Measurements from ENCODE around the gene SOX5. TPM values are rescaled to one million over a fixed set of nuclear protein-coding genes. Genes with fewer than 3 reads are reported as not detected.

The SOX5 gene
- total and polyA plus RNA-seq, 9 of the 15 experiments (the other 6 are each of a cell fraction or from before 2014, with no cell fraction given) = 8.3 to 16.5 (median 11.9) TPM

GRCh38 chr12:23555825-23556207 is 393.7 kb downstream of the SOX5 start (continued):
- peak in 1 of 2 experiments; percentile 66; a peak in 2 of 4 replicates for TF ChIP-seq ZNF318 (IDR thresholded peaks at IDR 0.05; ENCODE audit: borderline replicate concordance in 1 of 2, low read depth in 1 of 2)
- peak; percentile 67 for TF ChIP-seq PBX2 (CRISPR knock-in tag; IDR thresholded peaks at IDR 0.05; ENCODE audit: low read depth)
- peak; percentile 97 for TF ChIP-seq PBX2 (tag; conservative IDR thresholded peaks at IDR 0.05; ENCODE audit: low read depth)
- TF ChIP-seq, protein P1, sequence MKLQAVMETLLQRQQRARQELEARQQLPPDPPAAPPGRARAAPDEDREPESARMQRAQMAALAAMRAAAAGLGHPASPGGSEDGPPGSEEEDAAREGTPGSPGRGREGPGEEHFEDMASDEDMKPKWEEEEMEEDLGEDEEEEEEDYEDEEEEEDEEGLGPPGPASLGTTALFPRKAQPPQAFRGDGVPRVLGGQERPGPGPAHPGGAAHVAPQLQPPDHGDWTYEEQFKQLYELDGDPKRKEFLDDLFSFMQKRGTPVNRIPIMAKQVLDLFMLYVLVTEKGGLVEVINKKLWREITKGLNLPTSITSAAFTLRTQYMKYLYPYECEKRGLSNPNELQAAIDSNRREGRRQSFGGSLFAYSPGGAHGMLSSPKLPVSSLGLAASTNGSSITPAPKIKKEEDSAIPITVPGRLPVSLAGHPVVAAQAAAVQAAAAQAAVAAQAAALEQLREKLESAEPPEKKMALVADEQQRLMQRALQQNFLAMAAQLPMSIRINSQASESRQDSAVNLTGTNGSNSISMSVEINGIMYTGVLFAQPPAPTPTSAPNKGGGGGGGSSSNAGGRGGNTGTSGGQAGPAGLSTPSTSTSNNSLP (IDR thresholded peaks at IDR 0.05; ENCODE audit: borderline replicate concordance, low read depth, low read length) = peak; percentile 80; the same call in 1 of the 2 replicates
- no peak for TF ChIP-seq MCM2 (IDR thresholded peaks at IDR 0.05; ENCODE audit: low read depth)
- TF ChIP-seq E2F4 (CRISPR knock-in tag; IDR thresholded peaks at IDR 0.05; ENCODE audit: low read depth) = no peak
- no peak for TF ChIP-seq ZBED1 (IDR thresholded peaks at IDR 0.05)
- peak; percentile 78 for TF ChIP-seq LEF1 (IDR thresholded peaks at IDR 0.05)
- TF ChIP-seq CREB1 (IDR thresholded peaks at IDR 0.05) = peak; percentile 74; the same call in 1 of the 2 replicates
- TF ChIP-seq CREB1 (CRISPR knock-in tag; IDR thresholded peaks at IDR 0.05) = no peak
- peak; percentile 70 for TF ChIP-seq NCOR1 (IDR thresholded peaks at IDR 0.05)
- TF ChIP-seq MXI1 (IDR thresholded peaks at IDR 0.05; ENCODE audit: low read depth, low read length) = no peak
- TF ChIP-seq CBX1 (IDR thresholded peaks at IDR 0.05; ENCODE audit: low read depth) = no peak
- TF ChIP-seq EP300 (IDR thresholded peaks at IDR 0.05; ENCODE audit: low read length) = peak; percentile 83
- peak; percentile 30; the same call in 1 of the 2 replicates for TF ChIP-seq ZEB2 (IDR thresholded peaks at IDR 0.05)
